ENCODE results near the gene TGIF2LY.
"Not testable (repeated sequence)": the region's sequence is repeated elsewhere in the genome, so short reads cannot be mapped to it uniquely, and the experiment has no call there.

TGIF2LY gene

DNA sequence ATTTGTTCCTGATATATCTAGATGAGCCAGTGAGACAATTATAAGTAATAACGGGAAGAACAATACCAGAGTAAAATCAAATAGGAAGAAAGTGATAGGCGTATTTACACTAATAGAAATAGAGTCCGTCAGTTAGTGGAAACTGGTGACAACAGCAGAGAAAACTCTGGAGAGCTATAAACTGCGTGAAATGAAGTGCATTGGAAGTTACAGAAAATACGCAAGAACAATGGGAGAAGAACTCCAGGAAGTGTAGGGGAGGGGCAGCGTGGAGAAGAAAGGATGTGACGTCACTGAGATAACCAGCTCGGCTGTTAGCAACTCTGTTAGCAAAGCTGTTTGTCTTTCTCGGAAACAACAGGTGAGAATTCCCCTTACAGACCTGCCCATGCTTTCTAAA is at the start of gene TGIF2LY:
TGIF2LY (plus strand) TSS at position 301 of the 400 bp plus-strand sequence. CDS start 178 bp downstream, outside the sequence.
- DNase-seq (ENCODE audit: extremely low spot score); POLR2A ChIA-PET; CTCF ChIA-PET: not testable (repeated sequence)
